ENCODE data around the gene MLST8. TPM values are rescaled to one million over a fixed set of nuclear protein-coding genes. Genes with fewer than 3 reads are reported as not detected.

The MLST8 gene
- total RNA-seq, 1 experiment from 2014 or later, result 58.7 TPM

DNA sequence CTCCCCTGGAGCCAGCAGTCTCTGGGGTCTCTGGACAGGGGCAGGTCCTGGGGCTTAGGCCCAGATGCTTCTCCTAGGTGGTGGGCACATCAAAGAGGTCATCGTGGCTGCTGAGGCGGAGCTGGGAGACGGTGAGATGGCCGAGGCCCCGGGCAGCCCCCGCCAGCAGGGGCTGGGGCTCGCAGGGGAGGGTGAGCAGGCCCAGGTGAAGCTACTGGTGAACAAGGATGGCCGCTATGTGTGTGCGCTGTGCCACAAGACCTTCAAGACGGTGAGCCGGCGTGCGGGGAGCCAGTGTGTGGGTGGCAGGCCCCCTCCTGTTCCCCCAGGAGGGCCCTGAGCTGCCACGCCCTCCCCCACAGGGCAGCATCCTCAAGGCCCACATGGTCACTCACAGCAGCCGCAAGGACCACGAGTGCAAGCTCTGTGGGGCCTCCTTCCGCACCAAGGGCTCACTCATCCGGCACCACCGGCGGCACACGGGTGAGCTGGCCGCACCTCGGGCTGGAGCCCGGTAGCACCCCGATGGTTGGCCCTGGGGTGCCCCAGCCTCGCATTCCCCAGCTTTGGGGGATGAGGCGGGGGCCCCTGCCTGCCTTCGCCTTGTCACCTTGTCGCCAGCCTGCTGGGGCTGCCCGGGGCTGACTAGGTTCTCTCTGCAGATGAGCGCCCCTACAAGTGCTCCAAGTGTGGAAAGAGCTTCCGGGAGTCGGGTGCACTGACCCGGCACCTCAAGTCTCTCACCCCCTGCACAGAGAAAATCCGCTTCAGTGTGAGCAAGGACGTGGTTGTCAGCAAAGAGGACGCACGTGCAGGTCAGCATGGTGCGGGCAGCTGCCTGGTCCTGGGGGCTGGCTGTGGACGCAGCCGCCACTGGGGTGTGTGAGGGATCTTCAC is 27.1 kb downstream of the MLST8 start:
- TF ChIP-seq, protein P1, sequence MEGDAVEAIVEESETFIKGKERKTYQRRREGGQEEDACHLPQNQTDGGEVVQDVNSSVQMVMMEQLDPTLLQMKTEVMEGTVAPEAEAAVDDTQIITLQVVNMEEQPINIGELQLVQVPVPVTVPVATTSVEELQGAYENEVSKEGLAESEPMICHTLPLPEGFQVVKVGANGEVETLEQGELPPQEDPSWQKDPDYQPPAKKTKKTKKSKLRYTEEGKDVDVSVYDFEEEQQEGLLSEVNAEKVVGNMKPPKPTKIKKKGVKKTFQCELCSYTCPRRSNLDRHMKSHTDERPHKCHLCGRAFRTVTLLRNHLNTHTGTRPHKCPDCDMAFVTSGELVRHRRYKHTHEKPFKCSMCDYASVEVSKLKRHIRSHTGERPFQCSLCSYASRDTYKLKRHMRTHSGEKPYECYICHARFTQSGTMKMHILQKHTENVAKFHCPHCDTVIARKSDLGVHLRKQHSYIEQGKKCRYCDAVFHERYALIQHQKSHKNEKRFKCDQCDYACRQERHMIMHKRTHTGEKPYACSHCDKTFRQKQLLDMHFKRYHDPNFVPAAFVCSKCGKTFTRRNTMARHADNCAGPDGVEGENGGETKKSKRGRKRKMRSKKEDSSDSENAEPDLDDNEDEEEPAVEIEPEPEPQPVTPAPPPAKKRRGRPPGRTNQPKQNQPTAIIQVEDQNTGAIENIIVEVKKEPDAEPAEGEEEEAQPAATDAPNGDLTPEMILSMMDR (IDR thresholded peaks at IDR 0.05 in 2 of 3, conservative IDR thresholded peaks at IDR 0.05 in 1 of 3; ENCODE audit: borderline replicate concordance in 1 of 3, insufficient read depth in 1 of 3, low read depth in 2 of 3, low read length in 2 of 3), result no peak
- TF ChIP-seq SP1 (IDR thresholded peaks at IDR 0.05; ENCODE audit: low read depth), result no peak
- TF ChIP-seq CEBPB (IDR thresholded peaks at IDR 0.05; ENCODE audit: low read depth), result no peak
- TF ChIP-seq SRF (IDR thresholded peaks at IDR 0.05; ENCODE audit: low read depth), result no peak
- no peak for TF ChIP-seq EZH2phosphoT487 (IDR thresholded peaks at IDR 0.05; ENCODE audit: borderline replicate concordance)
- no peak for TF ChIP-seq SIN3A (IDR thresholded peaks at IDR 0.05; ENCODE audit: low read depth)
- TF ChIP-seq EGR1 (IDR thresholded peaks at IDR 0.05; ENCODE audit: low read depth), result no peak
- TF ChIP-seq JUND (IDR thresholded peaks at IDR 0.05), result no peak
- TF ChIP-seq, protein P2, sequence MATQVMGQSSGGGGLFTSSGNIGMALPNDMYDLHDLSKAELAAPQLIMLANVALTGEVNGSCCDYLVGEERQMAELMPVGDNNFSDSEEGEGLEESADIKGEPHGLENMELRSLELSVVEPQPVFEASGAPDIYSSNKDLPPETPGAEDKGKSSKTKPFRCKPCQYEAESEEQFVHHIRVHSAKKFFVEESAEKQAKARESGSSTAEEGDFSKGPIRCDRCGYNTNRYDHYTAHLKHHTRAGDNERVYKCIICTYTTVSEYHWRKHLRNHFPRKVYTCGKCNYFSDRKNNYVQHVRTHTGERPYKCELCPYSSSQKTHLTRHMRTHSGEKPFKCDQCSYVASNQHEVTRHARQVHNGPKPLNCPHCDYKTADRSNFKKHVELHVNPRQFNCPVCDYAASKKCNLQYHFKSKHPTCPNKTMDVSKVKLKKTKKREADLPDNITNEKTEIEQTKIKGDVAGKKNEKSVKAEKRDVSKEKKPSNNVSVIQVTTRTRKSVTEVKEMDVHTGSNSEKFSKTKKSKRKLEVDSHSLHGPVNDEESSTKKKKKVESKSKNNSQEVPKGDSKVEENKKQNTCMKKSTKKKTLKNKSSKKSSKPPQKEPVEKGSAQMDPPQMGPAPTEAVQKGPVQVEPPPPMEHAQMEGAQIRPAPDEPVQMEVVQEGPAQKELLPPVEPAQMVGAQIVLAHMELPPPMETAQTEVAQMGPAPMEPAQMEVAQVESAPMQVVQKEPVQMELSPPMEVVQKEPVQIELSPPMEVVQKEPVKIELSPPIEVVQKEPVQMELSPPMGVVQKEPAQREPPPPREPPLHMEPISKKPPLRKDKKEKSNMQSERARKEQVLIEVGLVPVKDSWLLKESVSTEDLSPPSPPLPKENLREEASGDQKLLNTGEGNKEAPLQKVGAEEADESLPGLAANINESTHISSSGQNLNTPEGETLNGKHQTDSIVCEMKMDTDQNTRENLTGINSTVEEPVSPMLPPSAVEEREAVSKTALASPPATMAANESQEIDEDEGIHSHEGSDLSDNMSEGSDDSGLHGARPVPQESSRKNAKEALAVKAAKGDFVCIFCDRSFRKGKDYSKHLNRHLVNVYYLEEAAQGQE (IDR thresholded peaks at IDR 0.05; ENCODE audit: low read depth), result no peak
- TF ChIP-seq FOSL1 (IDR thresholded peaks at IDR 0.05; ENCODE audit: low read depth), result no peak
- TF ChIP-seq ELF1 (IDR thresholded peaks at IDR 0.05; ENCODE audit: borderline replicate concordance, low read depth), result no peak
- TF ChIP-seq, protein P3, sequence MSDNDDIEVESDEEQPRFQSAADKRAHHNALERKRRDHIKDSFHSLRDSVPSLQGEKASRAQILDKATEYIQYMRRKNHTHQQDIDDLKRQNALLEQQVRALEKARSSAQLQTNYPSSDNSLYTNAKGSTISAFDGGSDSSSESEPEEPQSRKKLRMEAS (IDR thresholded peaks at IDR 0.05), result no peak
- no peak for TF ChIP-seq YY1 (IDR thresholded peaks at IDR 0.05; ENCODE audit: extremely low read depth, insufficient replicate concordance, low read depth, low read length)
- no peak for TF ChIP-seq TCF7L2 (IDR thresholded peaks at IDR 0.05; ENCODE audit: borderline replicate concordance, extremely low read depth, insufficient read depth, insufficient read length)
- no peak for TF ChIP-seq ZFX (IDR thresholded peaks at IDR 0.05)
- TF ChIP-seq, protein P4, sequence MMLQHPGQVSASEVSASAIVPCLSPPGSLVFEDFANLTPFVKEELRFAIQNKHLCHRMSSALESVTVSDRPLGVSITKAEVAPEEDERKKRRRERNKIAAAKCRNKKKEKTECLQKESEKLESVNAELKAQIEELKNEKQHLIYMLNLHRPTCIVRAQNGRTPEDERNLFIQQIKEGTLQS (IDR thresholded peaks at IDR 0.05), result no peak
- TF ChIP-seq RAD21 (IDR thresholded peaks at IDR 0.05; ENCODE audit: low read depth), result no peak
- BruUV-seq (replicated peaks), result no TSS peak
- H3K36me3 ChIP-seq (ENCODE audit: control insufficient read depth in 1 of 2, insufficient read depth in 2 of 2, low read length in 2 of 2), result peaks cover 9 to 19% of the 10 kb centered on the region in 2 experiments; a peak in 3 of 4 replicates
- intact Hi-C loops (cut with micrococcal nuclease), result no loop called here
- H3K4me1 ChIP-seq (ENCODE audit: control insufficient read depth in 1 of 2, insufficient read depth in 2 of 2, low read length in 2 of 2), result peaks cover 0 to 8% of the 10 kb centered on the region in 2 experiments; a peak in 2 of 4 replicates
- no peak overlapping the region for H3K27ac ChIP-seq (ENCODE audit: low read depth, low read length)
- H3K9me3 ChIP-seq (ENCODE audit: control insufficient read depth in 1 of 2, insufficient read depth in 1 of 2, low read depth in 1 of 2, low read length in 2 of 2), result no peaks in the 10 kb centered on the region
- RAD21 ChIA-PET (ENCODE audit: low non-redundant PET in 1 of 2, low total read pairs in 2 of 2, uncharacterized antibody in 2 of 2, unreplicated experiment in 2 of 2), result no interaction called here
- no peak overlapping the region for H3K4me2 ChIP-seq (ENCODE audit: low read length)
- no peak overlapping the region for H3K4me3 ChIP-seq (replicated peaks in 1 of 2; ENCODE audit: low read depth in 1 of 2, low read length in 2 of 2)
- DNase-seq (ENCODE audit: low read depth, low spot score) (no peak), ATAC-seq (no peak)
- peaks cover 26% of the 10 kb centered on the region for H3K79me2 ChIP-seq (ENCODE audit: insufficient read depth, low read length)
- H4K20me1 ChIP-seq (ENCODE audit: insufficient read depth), result no peaks in the 10 kb centered on the region
- no peaks in the 10 kb centered on the region for H3K27me3 ChIP-seq (ENCODE audit: insufficient read depth, low read length)
- POLR2A ChIA-PET, result no interaction called here
- no peak overlapping the region for H2AFZ ChIP-seq (ENCODE audit: low read depth, low read length, poor library complexity, severe bottlenecking)
- no peaks in the 10 kb centered on the region for H3K9me2 ChIP-seq (ENCODE audit: insufficient read depth)
- CTCF ChIA-PET, result no interaction called here
- no peak overlapping the region for H3K9ac ChIP-seq (ENCODE audit: low read length)
